ENCODE results near the gene APCDD1. TPM values are rescaled to one million over a fixed set of nuclear protein-coding genes. Genes with fewer than 3 reads are reported as not detected.
"Not testable (repeated sequence)": the region's sequence is repeated elsewhere in the genome, so short reads cannot be mapped to it uniquely, and the experiment has no call there.

Gene APCDD1
- total RNA-seq, 4 donors from 2014 or later = 34.7 to 196 (median 41.3) TPM

GRCh38 chr18:10497206-10497749, 42.8 kb downstream of the APCDD1 start:
- ATAC-seq = peak; percentile 60
- no peak overlapping the region for H3K4me3 ChIP-seq
- H3K4me1 ChIP-seq = no peaks in the 10 kb centered on the region
- H3K27me3 ChIP-seq = no peaks in the 10 kb centered on the region
- H3K9me3 ChIP-seq = no peaks in the 10 kb centered on the region
- H3K36me3 ChIP-seq = no peaks in the 10 kb centered on the region
- no peak for TF ChIP-seq EP300 (IDR thresholded peaks at IDR 0.05)
- no peak overlapping the region for H3K27ac ChIP-seq

DNA sequence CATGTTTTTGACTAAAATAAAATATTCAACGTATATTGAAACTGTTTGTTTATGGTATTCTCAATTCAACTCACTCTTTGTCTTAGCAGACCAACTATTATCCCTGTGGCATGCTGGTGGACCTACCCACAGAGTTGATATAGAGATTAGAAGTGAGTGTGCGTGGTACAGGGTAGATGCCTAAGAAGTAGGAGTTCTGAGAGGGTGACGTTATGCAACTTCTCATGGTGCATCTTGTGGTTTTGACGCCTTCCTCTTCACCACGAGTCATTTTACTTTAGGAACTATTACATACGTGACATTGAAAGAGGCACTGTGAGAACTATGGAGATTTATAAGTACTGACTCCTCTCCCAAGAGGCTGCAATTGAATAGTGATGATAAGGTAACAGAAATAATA, 44.8 kb downstream of the APCDD1 start:
- WGBS, 2 donors (ENCODE audit: low coverage in 1 of 2) = 80 to 81% methylated on average over 3 to 6 of the region's 6 CpGs
- H3K4me1 ChIP-seq = no peaks in the 10 kb centered on the region
- no peaks in the 10 kb centered on the region for H3K27me3 ChIP-seq
- no peak overlapping the region for H3K4me3 ChIP-seq
- no peaks in the 10 kb centered on the region for H3K9me3 ChIP-seq
- H3K36me3 ChIP-seq = no peaks in the 10 kb centered on the region
- no peak overlapping the region for H3K27ac ChIP-seq
- no peak for ATAC-seq
- TF ChIP-seq POLR2A (IDR thresholded peaks at IDR 0.05) (no peak), EP300 (IDR thresholded peaks at IDR 0.05) (no peak), CTCF (IDR thresholded peaks at IDR 0.05) (no peak), POLR2AphosphoS5 (IDR thresholded peaks at IDR 0.05) (no peak)

GRCh38 chr18:10500038-10500437, 45.6 kb downstream of the APCDD1 start:
- Histone ChIP-seq H3K36me3 (no peaks in the 10 kb centered on the region), H3K27me3 (no peaks in the 10 kb centered on the region), H3K27ac (no peak overlapping the region), H3K4me1 (no peaks in the 10 kb centered on the region), H3K4me3 (no peak overlapping the region), H3K9me3 (peaks cover 0 to 8% (median 0%) of the 10 kb centered on the region in 3 donors)
- no peak for ATAC-seq
- WGBS, 2 donors (ENCODE audit: low coverage in 1 of 2) = 50 to 100% methylated on average over 2 of the region's 2 CpGs
- TF ChIP-seq POLR2A (IDR thresholded peaks at IDR 0.05) (no peak), POLR2AphosphoS5 (IDR thresholded peaks at IDR 0.05) (no peak), EP300 (IDR thresholded peaks at IDR 0.05) (no peak), CTCF (IDR thresholded peaks at IDR 0.05) (no peak)

GRCh38 chr18:10504723-10505122, 50.3 kb downstream of the APCDD1 start:
- WGBS, 2 donors (ENCODE audit: low coverage in 1 of 2) = 86% methylated on average over 1 of the region's 1 CpG; no CpG with 5 or more reads in 1 of the 2 donors
- Histone ChIP-seq H3K4me1 (no peaks in the 10 kb centered on the region), H3K4me3 (no peak overlapping the region), H3K27ac (no peak overlapping the region), H3K27me3 (no peaks in the 10 kb centered on the region), H3K36me3 (no peaks in the 10 kb centered on the region), H3K9me3 (peaks cover 0 to 27% (median 0%) of the 10 kb centered on the region in 3 donors)
- ATAC-seq = no peak
- TF ChIP-seq POLR2AphosphoS5 (IDR thresholded peaks at IDR 0.05) (no peak), CTCF (IDR thresholded peaks at IDR 0.05) (no peak), EP300 (IDR thresholded peaks at IDR 0.05) (no peak), POLR2A (IDR thresholded peaks at IDR 0.05) (no peak)

GRCh38 chr18:10505892-10506291, 51.5 kb downstream of the APCDD1 start:
- H3K27me3 ChIP-seq, H3K27ac ChIP-seq, H3K4me3 ChIP-seq, H3K36me3 ChIP-seq, H3K4me1 ChIP-seq, ATAC-seq: not testable (repeated sequence)
- H3K9me3 ChIP-seq = peaks cover 0 to 27% (median 0%) of the 10 kb centered on the region in 3 donors
- WGBS, 2 donors (ENCODE audit: low coverage in 1 of 2) = no CpG with 5 or more reads among the region's 19 CpGs

DNA sequence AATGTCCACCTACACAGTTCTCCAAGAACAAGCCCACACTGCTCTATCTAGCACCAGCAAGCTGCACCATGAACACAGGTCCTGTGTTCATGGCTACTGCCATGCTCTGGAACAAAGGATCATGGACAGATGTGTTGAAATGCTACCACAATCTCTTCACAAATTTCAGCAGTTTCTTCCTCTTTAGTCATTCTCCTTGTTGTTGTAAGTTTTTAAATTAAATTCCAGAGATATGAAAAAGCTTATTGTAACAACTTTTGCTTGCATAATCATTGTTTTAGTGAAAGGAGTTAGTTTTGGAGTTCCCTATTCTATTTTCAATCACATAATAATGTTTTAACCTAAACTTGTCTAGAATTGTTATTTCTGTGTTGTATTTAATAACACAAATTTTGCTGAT, 54.2 kb downstream of the APCDD1 start:
- peaks cover 0 to 9% (median 0%) of the 10 kb centered on the region in 3 donors for H3K4me1 ChIP-seq
- peaks cover 0 to 27% (median 0%) of the 10 kb centered on the region in 3 donors for H3K9me3 ChIP-seq
- H3K4me3 ChIP-seq = no peak overlapping the region
- TF ChIP-seq POLR2A (IDR thresholded peaks at IDR 0.05) (no peak), POLR2AphosphoS5 (IDR thresholded peaks at IDR 0.05) (no peak), EP300 (IDR thresholded peaks at IDR 0.05) (no peak), CTCF (IDR thresholded peaks at IDR 0.05) (no peak)
- H3K36me3 ChIP-seq = no peaks in the 10 kb centered on the region
- H3K27me3 ChIP-seq = no peaks in the 10 kb centered on the region
- no peak for ATAC-seq
- no peak overlapping the region for H3K27ac ChIP-seq

Data from gastroesophageal sphincter (tissue), 4 donors.